Smooth muscle cell (in vitro differentiated cells): Measurements from ENCODE around the gene JARID2. TPM values are rescaled to one million over a fixed set of nuclear protein-coding genes. Genes with fewer than 3 reads are reported as not detected.

Source experiments
- DNase-seq: peaks from one replicate; lab custom pipeline; 2025; ENCODE audit not compliant: unreplicated experiment; lab: John Stamatoyannopoulos, UW
- H2AFZ ChIP-seq: fragments of 200-600 bp; sonication (generic); 2 replicates; pipeline ENCODE4 v1.6.0; 2016; ENCODE audit warnings: antibody characterized with exemption, low read depth, mild to moderate bottlenecking
- H3F3A ChIP-seq: fragments of 200-600 bp; sonication (generic); 2 replicates; pipeline ENCODE4 v1.6.0; 2017; ENCODE audit warnings: antibody characterized with exemption, low read depth
- H3K27ac ChIP-seq: fragments of 200-600 bp; sonication (generic); 2 replicates; pipeline ENCODE4 v1.5.1; 2016; ENCODE audit warnings: low read depth, mild to moderate bottlenecking
- H3K27me3 ChIP-seq: fragments of 200-600 bp; sonication (generic); 2 replicates; pipeline ENCODE4 v1.6.1; 2016; ENCODE audit warnings: low read depth, mild to moderate bottlenecking
- H3K36me3 ChIP-seq: fragments of 200-600 bp; sonication (generic); 2 replicates; pipeline ENCODE4 v1.5.1; 2016; ENCODE audit warnings: low read depth
- H3K4me1 ChIP-seq: fragments of 200-600 bp; sonication (generic); 2 replicates; pipeline ENCODE4 v1.5.1; 2016; ENCODE audit warnings: low read depth
- H3K4me2 ChIP-seq: fragments of 200-600 bp; sonication (generic); 2 replicates; pipeline ENCODE4 v1.6.0; 2016; ENCODE audit warnings: mild to moderate bottlenecking
- H3K4me3 ChIP-seq: fragments of 200-600 bp; sonication (generic); 2 replicates; pipeline ENCODE4 v1.5.1; 2016; ENCODE audit warnings: mild to moderate bottlenecking
- H3K79me2 ChIP-seq: fragments of 200-600 bp; sonication (generic); 2 replicates; pipeline ENCODE4 v1.6.0; 2016; ENCODE audit warnings: low read depth, mild to moderate bottlenecking
- H3K9ac ChIP-seq: fragments of 200-600 bp; sonication (generic); 2 replicates; pipeline ENCODE4 v1.6.0; 2016; ENCODE audit warnings: low read depth
- H3K9me3 ChIP-seq: fragments of 200-600 bp; sonication (generic); replicated peaks from 2 replicates; pipeline ENCODE4 v1.5.1; 2016; ENCODE audit warnings: low read depth
- H4K20me1 ChIP-seq: fragments of 200-600 bp; sonication (generic); 2 replicates; pipeline ENCODE4 v1.6.0; 2016; ENCODE audit warnings: low read depth
- CTCF ChIP-seq: fragments of 200-600 bp; sonication (generic); IDR thresholded peaks from 2 replicates; pipeline ENCODE4 v1.5.1; 2017; ENCODE audit warnings: borderline replicate concordance, mild to moderate bottlenecking, antibody characterized with exemption; ENCODE audit not compliant: insufficient read depth, poor library complexity, severe bottlenecking
- WGBS: methylation state at CpG from one replicate; pipeline ENCODE4 v1.1.7; 2016; ENCODE audit warnings: low lambda C conversion rate; 5-methylcytosine and 5-hydroxymethylcytosine counted together
- polyA plus RNA-seq: library from polyadenylated mRNA; unstranded; fragments of >200 nt; fragmentation: Nextera tagmentation; extraction: Ambion mirVana; gene quantifications from 2 replicates; pipeline ENCODE4 v1.2.1, GENCODE V29; 2016
- total RNA-seq: library from RNA; depleted of rRNA; stranded (reverse); fragments of >200 nt; gene quantifications from 2 replicates; pipeline ENCODE4 v1.2.3, GENCODE V29; 2014

JARID2 gene
- total and polyA plus RNA-seq, 2 experiments from 2014 or later = 5.2 to 10.2 TPM

GRCh38 chr6:15368186-15368585 is 122.3 kb downstream of the JARID2 start:
- no peak for DNase-seq
- peaks cover 29% of the 10 kb centered on the region for H3K4me1 ChIP-seq
- no peak for TF ChIP-seq CTCF
- no peaks in the 10 kb centered on the region for H3K9me3 ChIP-seq
- no peak overlapping the region for H3K4me2 ChIP-seq
- H3K4me3 ChIP-seq = no peak overlapping the region
- H2AFZ ChIP-seq = no peak overlapping the region
- H3K36me3 ChIP-seq = no peaks in the 10 kb centered on the region
- no peaks in the 10 kb centered on the region for H3F3A ChIP-seq
- H3K27me3 ChIP-seq = no peaks in the 10 kb centered on the region
- H4K20me1 ChIP-seq = peaks cover 99% of the 10 kb centered on the region
- peaks cover 50% of the 10 kb centered on the region for H3K79me2 ChIP-seq
- H3K9ac ChIP-seq = no peak overlapping the region
- H3K27ac ChIP-seq = no peak overlapping the region

GRCh38 chr6:15368873-15369272 is 123.0 kb downstream of the JARID2 start:
- Histone ChIP-seq H3K4me2 (no peak overlapping the region), H3K27ac (no peak overlapping the region), H3K4me1 (peaks cover 29% of the 10 kb centered on the region), H4K20me1 (peaks cover 99% of the 10 kb centered on the region), H3K9me3 (no peaks in the 10 kb centered on the region), H3K36me3 (no peaks in the 10 kb centered on the region), H3K4me3 (no peak overlapping the region), H3K27me3 (no peaks in the 10 kb centered on the region), H3K79me2 (peaks cover 57% of the 10 kb centered on the region), H3F3A (no peaks in the 10 kb centered on the region), H2AFZ (no peak overlapping the region), H3K9ac (no peak overlapping the region)
- no peak for TF ChIP-seq CTCF
- no peak for DNase-seq
- WGBS = 94% methylated on average over 5 of the region's 5 CpGs

GRCh38 chr6:15369838-15370237 is 124.0 kb downstream of the JARID2 start:
- H3K9me3 ChIP-seq = no peaks in the 10 kb centered on the region
- peaks cover 99% of the 10 kb centered on the region for H4K20me1 ChIP-seq
- no peak overlapping the region for H3K27ac ChIP-seq
- no peak for DNase-seq
- 55% methylated on average over 4 of the region's 4 CpGs for WGBS
- no peaks in the 10 kb centered on the region for H3K27me3 ChIP-seq
- H3K9ac ChIP-seq = no peak overlapping the region
- H3K79me2 ChIP-seq = peaks cover 59% of the 10 kb centered on the region
- no peak overlapping the region for H2AFZ ChIP-seq
- no peaks in the 10 kb centered on the region for H3K36me3 ChIP-seq
- H3K4me1 ChIP-seq = peaks cover 21% of the 10 kb centered on the region
- H3K4me2 ChIP-seq = no peak overlapping the region
- no peak for TF ChIP-seq CTCF
- H3K4me3 ChIP-seq = no peak overlapping the region
- no peaks in the 10 kb centered on the region for H3F3A ChIP-seq
